Measurements from ENCODE around the gene ATP11C.

DNA sequence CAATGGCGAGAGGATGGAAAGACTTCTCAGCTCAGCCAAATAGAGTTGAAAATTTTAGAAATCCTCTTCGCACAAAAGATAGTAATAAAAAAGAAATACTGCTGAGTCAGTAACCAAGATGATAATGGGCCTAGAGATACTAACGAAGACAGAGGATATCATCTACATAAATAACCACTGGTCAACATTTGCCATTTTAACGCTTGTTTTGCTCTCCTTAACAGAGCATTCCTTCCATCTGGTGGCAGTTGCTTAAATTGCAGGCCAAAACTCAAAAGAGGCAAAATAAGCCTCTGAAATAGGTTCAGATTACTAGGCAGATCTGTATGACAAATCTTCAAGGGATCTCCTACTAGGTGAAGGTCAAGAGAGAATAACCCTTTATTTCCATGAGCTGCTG lies 173.2 kb downstream of the ATP11C start:
- TF ChIP-seq POLR2AphosphoS5 (IDR thresholded peaks at IDR 0.05; ENCODE audit: low read depth, low read length) (no peak), POLR2A (IDR thresholded peaks at IDR 0.05; ENCODE audit: low read depth, low read length) (no peak)
